H1 (cell line): ENCODE results near the gene PTF1A. TPM values are rescaled to one million over a fixed set of nuclear protein-coding genes. Genes with fewer than 3 reads are reported as not detected.

Experiments
- CTCF ChIA-PET: fragments of 300-600 bp; sonication (Branson Sonifier 250); formaldehyde crosslinking; loops from one replicate; lab custom pipeline; 2021; ENCODE audit not compliant: partially characterized antibody; lab: Charles Lee
- POLR2A ChIA-PET: fragments of 300-600 bp; sonication (Branson Sonifier 250); formaldehyde crosslinking; loops from one replicate; lab custom pipeline; 2021; ENCODE audit warnings: inconsistent platforms; ENCODE audit not compliant: partially characterized antibody; lab: Charles Lee
- DNase-seq, 2 experiments: peaks; one replicate each; pipeline versions ENCODE4 v3.0.0 to v3.0.0-alpha.2; 2010 to 2022; ENCODE audit warnings: low spot score in 2 of 2, low read depth in 1 of 2, mixed read lengths in 1 of 2
- FAIRE-seq: peaks from 2 replicates; lab custom pipeline; 2011; peaks lifted over from hg19 to GRCh38; lab: Jason Lieb, UNC
- H2AFZ ChIP-seq: 2 replicates; pipeline ENCODE4 v1.8.1; 2012; ENCODE audit warnings: low read length, inconsistent platforms
- H2AK5ac ChIP-seq: 2 replicates; pipeline ENCODE4 v1.6.1; 2013; ENCODE audit warnings: low read depth, low read length
- H2BK120ac ChIP-seq: replicated peaks from 2 replicates; pipeline ENCODE3; 2013; ENCODE audit warnings: low read depth, low read length, inconsistent platforms
- H2BK12ac ChIP-seq: 2 replicates; pipeline ENCODE4 v1.6.1; 2013; ENCODE audit warnings: low read depth, low read length
- H2BK15ac ChIP-seq: 2 replicates; pipeline ENCODE4 v1.6.1; 2013; ENCODE audit warnings: low read length
- H2BK20ac ChIP-seq: 2 replicates; pipeline ENCODE4 v1.6.1; 2013; ENCODE audit warnings: low read length
- H2BK5ac ChIP-seq: 2 replicates; pipeline ENCODE4 v1.6.1; 2013; ENCODE audit warnings: low read depth, low read length
- H3K14ac ChIP-seq: 2 replicates; pipeline ENCODE4 v1.6.1; 2013; ENCODE audit warnings: inconsistent platforms; ENCODE audit not compliant: insufficient read length
- H3K18ac ChIP-seq: 2 replicates; pipeline ENCODE4 v1.6.1; 2013; ENCODE audit warnings: low read length; ENCODE audit errors: extremely low read depth
- H3K23ac ChIP-seq: 2 replicates; pipeline ENCODE4 v1.6.1; 2013; ENCODE audit warnings: inconsistent platforms; ENCODE audit not compliant: insufficient read length
- H3K23me2 ChIP-seq: 2 replicates; pipeline ENCODE4 v1.6.1; 2013; ENCODE audit warnings: low read depth, low read length
- H3K27ac ChIP-seq: 2 replicates; pipeline ENCODE4 v1.6.1; 2011; ENCODE audit warnings: low read depth, low read length, inconsistent platforms
- H3K27me3 ChIP-seq, 4 experiments: replicated peaks in 1 of 4; 1 replicate in 1 of 4; 2 replicates in 3 of 4; pipeline versions ENCODE4 v1.6.1 to v1.8.1; 2011 to 2013; ENCODE audit warnings: low read length in 3 of 4, mild to moderate bottlenecking in 3 of 4, inconsistent platforms in 2 of 4, mixed read lengths in 2 of 4, moderate library complexity in 1 of 4; ENCODE audit not compliant: control insufficient read depth in 3 of 4, insufficient read depth in 3 of 4; ENCODE audit errors: extremely low read depth in 1 of 4
- H3K36me3 ChIP-seq, 4 experiments: 2 replicates each; pipeline versions ENCODE4 v1.6.1 to v1.8.1; 2011 to 2013; ENCODE audit warnings: mild to moderate bottlenecking in 4 of 4, low read length in 3 of 4, moderate library complexity in 2 of 4, control low read depth in 1 of 4, inconsistent platforms in 1 of 4; ENCODE audit not compliant: insufficient read depth in 4 of 4, control insufficient read depth in 2 of 4
- H3K4ac ChIP-seq: replicated peaks from 2 replicates; pipeline ENCODE3; 2013; ENCODE audit warnings: low read length, low read depth, mixed read lengths, inconsistent platforms; ENCODE audit not compliant: insufficient read length
- H3K4me1 ChIP-seq, 4 experiments: replicated peaks in 1 of 4; 1 replicate in 1 of 4; 2 replicates in 3 of 4; pipeline versions ENCODE4 v1.6.1 to v1.8.1; 2011 to 2013; ENCODE audit warnings: low read length in 3 of 4, inconsistent platforms in 2 of 4, mixed read lengths in 1 of 4; ENCODE audit not compliant: insufficient read depth in 4 of 4, control insufficient read depth in 3 of 4
- H3K4me2 ChIP-seq, 2 experiments: 2 replicates each; pipeline versions ENCODE4 v1.6.1 to v1.8.1; 2011 to 2013; ENCODE audit warnings: low read depth in 2 of 2, low read length in 2 of 2, control low read depth in 1 of 2, inconsistent platforms in 1 of 2, mild to moderate bottlenecking in 1 of 2; ENCODE audit not compliant: insufficient read depth in 1 of 2
- H3K4me3 ChIP-seq, 4 experiments: fragments of 200-600, 300-600 bp in 1 of 4; sonication (generic), shearing (Covaris generic), sonication (Bioruptor Twin) in 1 of 4; 2 replicates each; pipeline versions ENCODE4 v1.5.1 to v1.8.1; 2011 to 2016; ENCODE audit warnings: low read length in 4 of 4, low read depth in 3 of 4, control low read depth in 2 of 4, inconsistent platforms in 2 of 4, mild to moderate bottlenecking in 2 of 4, mixed read lengths in 1 of 4, moderate library complexity in 1 of 4; ENCODE audit not compliant: insufficient read depth in 2 of 4; ENCODE audit errors: extremely low read depth in 1 of 4
- H3K56ac ChIP-seq: replicated peaks from 2 replicates; pipeline ENCODE3; 2013; ENCODE audit warnings: low read depth, mild to moderate bottlenecking, mixed read lengths, low read length, inconsistent platforms; ENCODE audit not compliant: insufficient read length
- H3K79me1 ChIP-seq: 2 replicates; pipeline ENCODE4 v1.6.1; 2013; ENCODE audit warnings: low read depth, low read length, control low read depth
- H3K79me2 ChIP-seq, 2 experiments: 2 replicates each; pipeline versions ENCODE4 v1.6.1 to v1.8.1; 2012 to 2013; ENCODE audit warnings: low read length in 2 of 2, mild to moderate bottlenecking in 2 of 2, inconsistent platforms in 1 of 2; ENCODE audit not compliant: insufficient read depth in 2 of 2, control insufficient read depth in 1 of 2
- H3K9ac ChIP-seq, 4 experiments: replicated peaks in 1 of 4; 1 replicate in 1 of 4; 2 replicates in 3 of 4; pipeline versions ENCODE4 v1.6.1 to v1.8.1; 2011 to 2013; ENCODE audit warnings: low read depth in 3 of 4, low read length in 3 of 4, control low read depth in 2 of 4, mild to moderate bottlenecking in 2 of 4, moderate library complexity in 2 of 4, inconsistent platforms in 1 of 4; ENCODE audit errors: extremely low read depth in 1 of 4
- H3K9me3 ChIP-seq, 2 experiments: 2 replicates each; pipeline versions ENCODE4 v1.6.1 to v1.8.1; 2012 to 2013; ENCODE audit warnings: mild to moderate bottlenecking in 2 of 2, moderate library complexity in 2 of 2, control low read depth in 1 of 2, inconsistent platforms in 1 of 2, low read depth in 1 of 2, low read length in 1 of 2, mixed read lengths in 1 of 2; ENCODE audit not compliant: insufficient read depth in 2 of 2
- H4K20me1 ChIP-seq, 2 experiments: replicated peaks in 1 of 2; 2 replicates each; pipeline versions ENCODE3 to v1.8.1; 2011 to 2013; ENCODE audit warnings: inconsistent platforms in 2 of 2, low read length in 2 of 2, mild to moderate bottlenecking in 1 of 2; ENCODE audit not compliant: insufficient read depth in 2 of 2, control insufficient read depth in 1 of 2
- H4K5ac ChIP-seq: 2 replicates; pipeline ENCODE4 v1.6.1; 2013; ENCODE audit warnings: low read length, low read depth, mixed read lengths, inconsistent platforms; ENCODE audit not compliant: insufficient read length
- H4K8ac ChIP-seq: 2 replicates; pipeline ENCODE4 v1.8.0; 2013; ENCODE audit warnings: mild to moderate bottlenecking, moderate library complexity, low read length, inconsistent platforms; ENCODE audit not compliant: insufficient read depth; ENCODE audit errors: extremely low read depth
- H4K91ac ChIP-seq: replicated peaks from 2 replicates; pipeline ENCODE3; 2013; ENCODE audit warnings: low read length, mixed read lengths, inconsistent platforms; ENCODE audit not compliant: insufficient read length
- EZH2 ChIP-seq: fragments of 200-600 bp; sonication (generic); IDR thresholded peaks from 2 replicates; pipeline ENCODE4 v1.7.1; 2012; ENCODE audit warnings: low read depth, mild to moderate bottlenecking, moderate library complexity, low read length, inconsistent platforms; ENCODE audit not compliant: severe bottlenecking
- KDM4A ChIP-seq: IDR thresholded peaks from one replicate; pipeline ENCODE4 v1.7.1; 2012; ENCODE audit warnings: low read depth, mild to moderate bottlenecking, moderate library complexity, low read length, inconsistent platforms; ENCODE audit not compliant: severe bottlenecking
- NRF1 ChIP-seq: IDR thresholded peaks from 2 replicates; pipeline ENCODE4 v1.6.1; 2011; ENCODE audit warnings: mild to moderate bottlenecking, low read depth, low read length, improper control_type of control experiment
- POU5F1 ChIP-seq: IDR thresholded peaks from 2 replicates; pipeline ENCODE4 v1.6.1; 2011; ENCODE audit warnings: low read depth, mild to moderate bottlenecking, low read length, moderate library complexity
- RAD21 ChIP-seq, 2 experiments: IDR thresholded peaks in 1 of 2; conservative IDR thresholded peaks in 1 of 2; 2 replicates each; pipeline ENCODE4 v1.6.1; 2011; ENCODE audit warnings: low read depth in 2 of 2, low read length in 2 of 2, improper control_type of control experiment in 1 of 2, inconsistent platforms in 1 of 2, mild to moderate bottlenecking in 1 of 2, moderate library complexity in 1 of 2
- SIRT6 ChIP-seq: IDR thresholded peaks from one replicate; pipeline ENCODE4 v1.7.1; 2012; ENCODE audit warnings: low read length, inconsistent platforms
- YY1 ChIP-seq: IDR thresholded peaks from 2 replicates; pipeline ENCODE4 v1.6.1; 2011; ENCODE audit warnings: low read depth, mild to moderate bottlenecking, low read length
- WGBS, 2 experiments: shearing (Covaris generic) in 1 of 2; methylation state at CpG; one replicate each; pipeline versions ENCODE4 v1.1.6 to v1.1.7; 2013 to 2015; ENCODE audit warnings: low lambda C conversion rate in 2 of 2, mixed read lengths in 2 of 2, inconsistent platforms in 1 of 2, low coverage in 1 of 2, missing lambda C conversion rate in 1 of 2; ENCODE audit not compliant: insufficient replicate concordance in 2 of 2, insufficient coverage in 1 of 2, insufficient read length in 1 of 2; ENCODE audit errors: extremely low coverage in 1 of 2, missing lambda C conversion rate in 1 of 2; 5-methylcytosine and 5-hydroxymethylcytosine counted together
- polyA plus RNA-seq, 7 experiments: library from polyadenylated mRNA; depleted of rRNA in 3 of 7; stranded (reverse) in 5 of 7; unstranded in 2 of 7; fragments of >200 nt in 5 of 7; fragments of 200-250 nt in 2 of 7; gene quantifications; 1 replicate in 5 of 7; 2 replicates in 1 of 7; 4 replicates in 1 of 7; pipeline versions ENCODE4 v1.2.1 to v1.2.3, GENCODE V29; 2011 to 2013; ENCODE audit warnings: missing spikeins in 2 of 7, mixed read lengths in 2 of 7
- total RNA-seq: library from RNA; stranded (reverse); fragmentation: NEBNext Ultra II Directional; extraction: Animal tissue kit (Norgen Biotek cat#: 25700); gene quantifications from 2 replicates; pipeline ENCODE4 v1.2.1, GENCODE V29; 2021
- TF ChIP-seq, protein P1 (sequence below): IDR thresholded peaks from 2 replicates; pipeline ENCODE4 v1.6.1; 2012; ENCODE audit warnings: inconsistent platforms
- TF ChIP-seq, protein P2 (sequence below): IDR thresholded peaks from 2 replicates; pipeline ENCODE4 v1.6.1; 2012; ENCODE audit warnings: inconsistent platforms
- TF ChIP-seq, protein P3 (sequence below), 3 experiments: IDR thresholded peaks; 1 replicate in 2 of 3; 2 replicates in 1 of 3; pipeline versions ENCODE4 v1.5.1 to v1.6.1; 2011; ENCODE audit warnings: low read length in 3 of 3, mild to moderate bottlenecking in 3 of 3, inconsistent platforms in 2 of 3, low read depth in 1 of 3, moderate library complexity in 1 of 3; ENCODE audit not compliant: insufficient read depth in 1 of 3; ENCODE audit errors: control extremely low read depth in 1 of 3

PTF1A gene
- total and polyA plus RNA-seq, 2 of the 8 experiments (the other 6 are each of a cell fraction or from before 2014, with no cell fraction given): not detected

DNA sequence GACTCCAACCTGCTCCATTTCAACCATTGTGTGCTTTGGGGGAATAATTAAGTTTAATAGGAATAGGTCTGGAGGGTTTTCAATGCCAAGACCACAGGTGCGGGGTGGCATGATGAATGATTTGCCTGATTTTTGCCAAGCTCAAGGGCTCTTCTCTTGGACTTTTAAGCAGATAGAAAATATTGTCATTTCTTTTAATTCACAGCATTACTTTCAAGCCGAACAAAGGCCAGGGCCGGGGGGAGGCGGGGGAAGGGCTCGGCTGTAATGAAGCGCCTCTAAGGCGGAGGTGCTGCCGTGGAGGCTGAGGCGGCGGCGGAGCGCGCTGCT, 6.5 kb downstream of the PTF1A start:
- CTCF ChIA-PET: interaction anchor here (0.8 to 1.0 kb wide), 2 partner anchors 10 to 26 kb away, joined by 3 read pairs; no protein-coding TSS in a partner anchor
- H3K4me3 ChIP-seq: peak overlapping the region; percentile 34 to 61 (median 41); a peak in 7 of 8 replicates
- no peak overlapping the region for H3K14ac ChIP-seq
- H3K23ac ChIP-seq: no peak overlapping the region
- POLR2A ChIA-PET: interaction anchor here (1.3 kb wide), 1 partner anchor 8 kb away, joined by 3 read pairs; no protein-coding TSS in a partner anchor
- H3K23me2 ChIP-seq: peaks cover 5% of the 10 kb centered on the region; the same call in 1 of the 2 replicates
- FAIRE-seq (no peak), DNase-seq (no peak)
- H2BK20ac ChIP-seq: no peak overlapping the region
- H2BK5ac ChIP-seq: no peak overlapping the region
- H3K4me1 ChIP-seq: peaks cover 3 to 25% (median 10%) of the 10 kb centered on the region in 4 experiments
- no peak overlapping the region for H4K91ac ChIP-seq
- H3K9ac ChIP-seq: no peak overlapping the region
- no peak overlapping the region; the same call in 1 of the 2 replicates for H2BK15ac ChIP-seq
- no peaks in the 10 kb centered on the region for H3K79me1 ChIP-seq
- 5% methylated on average over 13 of the region's 13 CpGs; no CpG with 5 or more reads in 1 of the 2 experiments for WGBS, 2 experiments
- H4K5ac ChIP-seq: no peak overlapping the region
- no peak overlapping the region for H2BK12ac ChIP-seq
- H3K56ac ChIP-seq: no peak overlapping the region
- H3K4ac ChIP-seq: no peak overlapping the region
- no peak overlapping the region for H3K18ac ChIP-seq
- no peak overlapping the region for H2AK5ac ChIP-seq
- H3K27ac ChIP-seq: no peak overlapping the region
- H2BK120ac ChIP-seq: no peak overlapping the region
- H4K20me1 ChIP-seq: peaks cover 24 to 35% of the 10 kb centered on the region in 2 experiments
- H3K4me2 ChIP-seq: peak overlapping the region; percentile 82 to 91
- H3K27me3 ChIP-seq: peaks cover 96 to 100% (median 99%) of the 10 kb centered on the region in 4 experiments
- peaks cover 0 to 13% (median 0%) of the 10 kb centered on the region in 4 experiments; a peak in 1 of 8 replicates for H3K36me3 ChIP-seq
- H3K9me3 ChIP-seq: no peaks in the 10 kb centered on the region
- H2AFZ ChIP-seq: no peak overlapping the region
- no peak overlapping the region for H4K8ac ChIP-seq
- H3K79me2 ChIP-seq: no peaks in the 10 kb centered on the region
- TF ChIP-seq RAD21 (IDR thresholded peaks at IDR 0.05 in 1 of 2, conservative IDR thresholded peaks at IDR 0.05 in 1 of 2; ENCODE audit: low read depth in 2 of 2, low read length in 2 of 2): no peak
- TF ChIP-seq, protein P1, sequence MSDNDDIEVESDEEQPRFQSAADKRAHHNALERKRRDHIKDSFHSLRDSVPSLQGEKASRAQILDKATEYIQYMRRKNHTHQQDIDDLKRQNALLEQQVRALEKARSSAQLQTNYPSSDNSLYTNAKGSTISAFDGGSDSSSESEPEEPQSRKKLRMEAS: no peak
- no peak for TF ChIP-seq SIRT6
- TF ChIP-seq, protein P2, sequence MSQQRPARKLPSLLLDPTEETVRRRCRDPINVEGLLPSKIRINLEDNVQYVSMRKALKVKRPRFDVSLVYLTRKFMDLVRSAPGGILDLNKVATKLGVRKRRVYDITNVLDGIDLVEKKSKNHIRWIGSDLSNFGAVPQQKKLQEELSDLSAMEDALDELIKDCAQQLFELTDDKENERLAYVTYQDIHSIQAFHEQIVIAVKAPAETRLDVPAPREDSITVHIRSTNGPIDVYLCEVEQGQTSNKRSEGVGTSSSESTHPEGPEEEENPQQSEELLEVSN: no peak
- TF ChIP-seq KDM4A: no peak
- no peak for TF ChIP-seq YY1
- TF ChIP-seq, protein P3, sequence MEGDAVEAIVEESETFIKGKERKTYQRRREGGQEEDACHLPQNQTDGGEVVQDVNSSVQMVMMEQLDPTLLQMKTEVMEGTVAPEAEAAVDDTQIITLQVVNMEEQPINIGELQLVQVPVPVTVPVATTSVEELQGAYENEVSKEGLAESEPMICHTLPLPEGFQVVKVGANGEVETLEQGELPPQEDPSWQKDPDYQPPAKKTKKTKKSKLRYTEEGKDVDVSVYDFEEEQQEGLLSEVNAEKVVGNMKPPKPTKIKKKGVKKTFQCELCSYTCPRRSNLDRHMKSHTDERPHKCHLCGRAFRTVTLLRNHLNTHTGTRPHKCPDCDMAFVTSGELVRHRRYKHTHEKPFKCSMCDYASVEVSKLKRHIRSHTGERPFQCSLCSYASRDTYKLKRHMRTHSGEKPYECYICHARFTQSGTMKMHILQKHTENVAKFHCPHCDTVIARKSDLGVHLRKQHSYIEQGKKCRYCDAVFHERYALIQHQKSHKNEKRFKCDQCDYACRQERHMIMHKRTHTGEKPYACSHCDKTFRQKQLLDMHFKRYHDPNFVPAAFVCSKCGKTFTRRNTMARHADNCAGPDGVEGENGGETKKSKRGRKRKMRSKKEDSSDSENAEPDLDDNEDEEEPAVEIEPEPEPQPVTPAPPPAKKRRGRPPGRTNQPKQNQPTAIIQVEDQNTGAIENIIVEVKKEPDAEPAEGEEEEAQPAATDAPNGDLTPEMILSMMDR (IDR thresholded peaks at IDR 0.05; ENCODE audit: control extremely low read depth in 1 of 3, insufficient read depth in 1 of 3, low read depth in 1 of 3, low read length in 3 of 3): no peak
- TF ChIP-seq EZH2: no peak
- TF ChIP-seq POU5F1: no peak
- no peak for TF ChIP-seq NRF1
